SK-N-SH (cell line): ENCODE measurements around the gene B4GALNT2. TPM values are rescaled to one million over a fixed set of nuclear protein-coding genes. Genes with fewer than 3 reads are reported as not detected.
"Not testable (repeated sequence)": the region's sequence is repeated elsewhere in the genome, so short reads cannot be mapped to it uniquely, and the experiment has no call there.

Experiments
- CTCF ChIA-PET: fragments of 300-600, 350-600 bp; formaldehyde crosslinking; extraction: SDS; loops from one replicate; lab custom pipeline; 2021; lab: Yijun Ruan, JAX
- POLR2A ChIA-PET: fragments of 350-600 bp; sonication (Branson Sonifier 250); formaldehyde crosslinking; extraction: SDS; loops from one replicate; lab custom pipeline; 2020; ENCODE audit warnings: antibody characterized with exemption, inconsistent platforms; lab: Yijun Ruan, JAX
- DNase-seq: peaks from one replicate; pipeline ENCODE4 v3.0.0; 2012
- H2AFZ ChIP-seq: fragments of 200-600 bp; sonication (generic); 2 replicates; pipeline ENCODE4 v1.8.1; 2016; ENCODE audit warnings: antibody characterized with exemption, mild to moderate bottlenecking, low read depth
- H3F3A ChIP-seq: fragments of 200-600 bp; sonication (generic); replicated peaks from 2 replicates; pipeline ENCODE3; 2016; ENCODE audit warnings: antibody characterized with exemption, mild to moderate bottlenecking; ENCODE audit not compliant: insufficient read depth
- H3K27ac ChIP-seq, 2 experiments: fragments of 200-500 bp in 1 of 2; fragments of 200-600 bp in 1 of 2; sonication (Bioruptor generic) in 1 of 2; sonication (generic), shearing (Covaris generic) in 1 of 2; 2 replicates each; pipeline versions ENCODE4 v1.5.1 to v1.6.1; 2014 to 2016; ENCODE audit warnings: low read depth in 2 of 2, inconsistent platforms in 1 of 2, low read length in 1 of 2, mild to moderate bottlenecking in 1 of 2, mixed read lengths in 1 of 2
- H3K27me3 ChIP-seq: fragments of 200-600 bp; sonication (generic), shearing (Covaris generic); 2 replicates; pipeline ENCODE4 v1.6.1; 2016; ENCODE audit warnings: mixed run types; ENCODE audit not compliant: insufficient read depth
- H3K36me3 ChIP-seq, 2 experiments: fragments of 200-500 bp in 1 of 2; fragments of 200-600 bp in 1 of 2; sonication (Bioruptor generic) in 1 of 2; sonication (generic) in 1 of 2; replicated peaks in 1 of 2; 2 replicates each; pipeline versions ENCODE3 to v1.5.1; 2014 to 2016; ENCODE audit warnings: low read length in 1 of 2, mild to moderate bottlenecking in 1 of 2; ENCODE audit not compliant: insufficient read depth in 2 of 2, control insufficient read depth in 1 of 2
- H3K4me1 ChIP-seq, 2 experiments: fragments of 200-500 bp in 1 of 2; fragments of 200-600 bp in 1 of 2; sonication (Bioruptor generic) in 1 of 2; sonication (generic), shearing (Covaris generic) in 1 of 2; 2 replicates each; pipeline versions ENCODE4 v1.5.1 to v1.6.1; 2014 to 2016; ENCODE audit warnings: low read depth in 1 of 2, low read length in 1 of 2, mixed run types in 1 of 2; ENCODE audit not compliant: insufficient read depth in 2 of 2, control insufficient read depth in 1 of 2
- H3K4me2 ChIP-seq: fragments of 200-600 bp; sonication (generic), shearing (Covaris generic); 2 replicates; pipeline ENCODE4 v1.6.1; 2017; ENCODE audit warnings: mixed run types
- H3K4me3 ChIP-seq, 2 experiments: fragments of 200-500 bp in 1 of 2; fragments of 200-600 bp in 1 of 2; sonication (Bioruptor generic) in 1 of 2; sonication (generic), shearing (Covaris generic) in 1 of 2; 2 replicates each; pipeline versions ENCODE4 v1.5.1 to v1.8.1; 2014 to 2016; ENCODE audit warnings: low read depth in 2 of 2, inconsistent platforms in 1 of 2, low read length in 1 of 2, mild to moderate bottlenecking in 1 of 2, mixed read lengths in 1 of 2, moderate library complexity in 1 of 2
- H3K79me2 ChIP-seq: fragments of 200-600 bp; sonication (generic); 2 replicates; pipeline ENCODE4 v1.8.1; 2017; ENCODE audit warnings: mild to moderate bottlenecking; ENCODE audit not compliant: insufficient read depth
- H3K9ac ChIP-seq: fragments of 200-600 bp; sonication (generic); 2 replicates; pipeline ENCODE4 v1.6.1; 2017; ENCODE audit warnings: mixed run types
- H3K9me2 ChIP-seq: fragments of 200-600 bp; sonication (generic); 2 replicates; pipeline ENCODE4 v1.6.1; 2017; ENCODE audit warnings: mixed run types
- H3K9me3 ChIP-seq: fragments of 200-600 bp; sonication (generic); 2 replicates; pipeline ENCODE4 v1.6.1; 2017; ENCODE audit warnings: mixed run types, mild to moderate bottlenecking, moderate library complexity
- H4K20me1 ChIP-seq: fragments of 200-600 bp; sonication (generic); 2 replicates; pipeline ENCODE4 v1.6.1; 2017; ENCODE audit warnings: mild to moderate bottlenecking, mixed run types; ENCODE audit not compliant: insufficient read depth
- EZH2phosphoT487 ChIP-seq: fragments of 200-600 bp; sonication (generic); IDR thresholded peaks from 2 replicates; pipeline ENCODE4 v1.6.1; 2017; ENCODE audit warnings: low read depth, mixed run types, mild to moderate bottlenecking, antibody characterized with exemption, moderate library complexity, borderline replicate concordance
- FOXM1 ChIP-seq: IDR thresholded peaks from 2 replicates; pipeline ENCODE4 v1.4.0; 2012; ENCODE audit warnings: low read depth, mild to moderate bottlenecking
- GABPA ChIP-seq: IDR thresholded peaks from 2 replicates; pipeline ENCODE4 v1.4.0; 2012; ENCODE audit warnings: low read depth, mild to moderate bottlenecking
- JUND ChIP-seq: IDR thresholded peaks from 2 replicates; pipeline ENCODE4 v1.4.0; 2012
- MAX ChIP-seq: IDR thresholded peaks from 2 replicates; pipeline ENCODE4 v1.4.0; 2012; ENCODE audit warnings: low read depth
- MEF2A ChIP-seq: IDR thresholded peaks from 2 replicates; pipeline ENCODE4 v1.4.0; 2012; ENCODE audit warnings: low read depth, borderline replicate concordance
- NFIC ChIP-seq: IDR thresholded peaks from 2 replicates; pipeline ENCODE4 v1.4.0; 2012; ENCODE audit warnings: borderline replicate concordance
- NRF1 ChIP-seq: IDR thresholded peaks from 2 replicates; pipeline ENCODE4 v1.6.1; 2012; ENCODE audit warnings: low read depth, mild to moderate bottlenecking, low read length
- POLR2AphosphoS5 ChIP-seq: IDR thresholded peaks from 2 replicates; pipeline ENCODE4 v1.6.1; 2012; ENCODE audit warnings: low read depth, low read length
- RAD21 ChIP-seq: IDR thresholded peaks from 2 replicates; pipeline ENCODE4 v1.6.1; 2012; ENCODE audit warnings: mild to moderate bottlenecking, low read length
- TAF1 ChIP-seq: IDR thresholded peaks from 2 replicates; pipeline ENCODE4 v1.6.1; 2012; ENCODE audit warnings: low read depth, mild to moderate bottlenecking, low read length, moderate library complexity, borderline replicate concordance
- TCF12 ChIP-seq: IDR thresholded peaks from 2 replicates; pipeline ENCODE4 v1.4.0; 2012
- TEAD4 ChIP-seq: IDR thresholded peaks from 2 replicates; pipeline ENCODE4 v1.4.0; 2012; ENCODE audit warnings: mild to moderate bottlenecking, borderline replicate concordance; ENCODE audit not compliant: insufficient read depth
- USF1 ChIP-seq: IDR thresholded peaks from 2 replicates; pipeline ENCODE4 v1.4.0; 2012; ENCODE audit warnings: low read depth, borderline replicate concordance
- USF2 ChIP-seq: fragments of 150-350 bp; IDR thresholded peaks from 2 replicates; pipeline ENCODE4 v1.6.1; 2017; ENCODE audit warnings: antibody characterized with exemption, low read length, low read depth, borderline replicate concordance
- WGBS: methylation state at CpG from one replicate; pipeline ENCODE4 v1.1.6; 2017; ENCODE audit warnings: low lambda C conversion rate; 5-methylcytosine and 5-hydroxymethylcytosine counted together
- polyA plus RNA-seq, 3 experiments: library from polyadenylated mRNA; depleted of rRNA; stranded (reverse); fragments of >200 nt; gene quantifications; 2 replicates each; pipeline ENCODE4 v1.2.3, GENCODE V29; 2012
- TF ChIP-seq, protein P1 (sequence below): fragments of 200-600 bp; sonication (generic); IDR thresholded peaks from 2 replicates; pipeline ENCODE4 v1.6.1; 2017; ENCODE audit warnings: antibody characterized with exemption, mild to moderate bottlenecking, moderate library complexity

The B4GALNT2 gene
- polyA plus RNA-seq, 1 of the 3 experiments (the other 2 are of a cell fraction) = not detected

- DNase-seq = no peak
- POLR2A ChIA-PET = no interaction called here
- CTCF ChIA-PET = no interaction called here
Observed at GRCh38 chr17:49136335-49136734, 3.8 kb downstream of the B4GALNT2 start.

GRCh38 chr17:49145654-49146053 is 13.1 kb downstream of the B4GALNT2 start:
- H4K20me1 ChIP-seq, DNase-seq, CTCF ChIA-PET, H3K9ac ChIP-seq, H3K4me2 ChIP-seq, POLR2A ChIA-PET, H3K4me1 ChIP-seq, H3K9me3 ChIP-seq, H2AFZ ChIP-seq, H3K27ac ChIP-seq, H3K79me2 ChIP-seq, H3K36me3 ChIP-seq, H3K4me3 ChIP-seq, H3K9me2 ChIP-seq: not testable (repeated sequence)
- peaks cover 40% of the 10 kb centered on the region for H3K27me3 ChIP-seq
- WGBS = 35% methylated on average over 3 of the region's 3 CpGs
- peaks cover 18% of the 10 kb centered on the region for H3F3A ChIP-seq

More at GRCh38 chr17:49136335-49136734, 3.8 kb downstream of the B4GALNT2 start:
- H3K4me3 ChIP-seq = no peak overlapping the region
- no peaks in the 10 kb centered on the region for H3K36me3 ChIP-seq
- H3K9me2 ChIP-seq = no peaks in the 10 kb centered on the region
- no peak overlapping the region for H3K9ac ChIP-seq
- no peaks in the 10 kb centered on the region for H4K20me1 ChIP-seq
- TF ChIP-seq NFIC (no peak), RAD21 (no peak), TEAD4 (no peak), USF1 (no peak), GABPA (no peak), NRF1 (no peak), TCF12 (no peak), EZH2phosphoT487 (no peak), MEF2A (no peak), TAF1 (no peak), MAX (no peak)
- no peak overlapping the region for H3K4me2 ChIP-seq
- peaks cover 87% of the 10 kb centered on the region for H3K27me3 ChIP-seq
- 78% methylated on average over 4 of the region's 4 CpGs for WGBS
- H3K79me2 ChIP-seq = no peaks in the 10 kb centered on the region
- no peak overlapping the region for H2AFZ ChIP-seq
- no peak overlapping the region for H3K27ac ChIP-seq
- H3K4me1 ChIP-seq = no peaks in the 10 kb centered on the region
- no peaks in the 10 kb centered on the region for H3K9me3 ChIP-seq
- H3F3A ChIP-seq = no peaks in the 10 kb centered on the region

GRCh38 chr17:49146620-49147306 is 14.2 kb downstream of the B4GALNT2 start:
- Histone ChIP-seq H3K27ac (peak overlapping the region in 1 of 2 experiments; percentile 73; a peak in 2 of 4 replicates), H2AFZ (no peak overlapping the region), H3K79me2 (no peaks in the 10 kb centered on the region), H3K9me3 (no peaks in the 10 kb centered on the region), H3K4me2 (peak overlapping the region; percentile 17; the same call in 1 of the 2 replicates), H3F3A (peaks cover 18% of the 10 kb centered on the region), H3K36me3 (no peaks in the 10 kb centered on the region), H3K9ac (no peak overlapping the region), H3K4me3 (no peak overlapping the region), H4K20me1 (no peaks in the 10 kb centered on the region), H3K4me1 (peaks cover 0 to 9% of the 10 kb centered on the region in 2 experiments; a peak in 1 of 4 replicates), H3K27me3 (peaks cover 34% of the 10 kb centered on the region), H3K9me2 (no peaks in the 10 kb centered on the region)
- DNase-seq = no peak
- CTCF ChIA-PET = interaction anchor here (1.4 kb wide), 1 partner anchor 423 kb away, joined by 3 read pairs; no protein-coding TSS in a partner anchor
- 3% methylated on average over 3 of the region's 3 CpGs for whole genome bisulfite sequencing
- POLR2A ChIA-PET = no interaction called here
- TF ChIP-seq MAX (peak; percentile 70), TCF12 (peak; percentile 97), TEAD4 (peak; percentile 95), POLR2AphosphoS5 (peak; percentile 80; the same call in 1 of the 2 replicates), JUND (peak; percentile 98), MEF2A (peak; percentile 59; the same call in 1 of the 2 replicates), NRF1 (no peak), USF2 (no peak), NFIC (peak; percentile 67), FOXM1 (0 out of 2 replicates have a peak, but pooled peaks have one; percentile 18)
- TF ChIP-seq, protein P1, sequence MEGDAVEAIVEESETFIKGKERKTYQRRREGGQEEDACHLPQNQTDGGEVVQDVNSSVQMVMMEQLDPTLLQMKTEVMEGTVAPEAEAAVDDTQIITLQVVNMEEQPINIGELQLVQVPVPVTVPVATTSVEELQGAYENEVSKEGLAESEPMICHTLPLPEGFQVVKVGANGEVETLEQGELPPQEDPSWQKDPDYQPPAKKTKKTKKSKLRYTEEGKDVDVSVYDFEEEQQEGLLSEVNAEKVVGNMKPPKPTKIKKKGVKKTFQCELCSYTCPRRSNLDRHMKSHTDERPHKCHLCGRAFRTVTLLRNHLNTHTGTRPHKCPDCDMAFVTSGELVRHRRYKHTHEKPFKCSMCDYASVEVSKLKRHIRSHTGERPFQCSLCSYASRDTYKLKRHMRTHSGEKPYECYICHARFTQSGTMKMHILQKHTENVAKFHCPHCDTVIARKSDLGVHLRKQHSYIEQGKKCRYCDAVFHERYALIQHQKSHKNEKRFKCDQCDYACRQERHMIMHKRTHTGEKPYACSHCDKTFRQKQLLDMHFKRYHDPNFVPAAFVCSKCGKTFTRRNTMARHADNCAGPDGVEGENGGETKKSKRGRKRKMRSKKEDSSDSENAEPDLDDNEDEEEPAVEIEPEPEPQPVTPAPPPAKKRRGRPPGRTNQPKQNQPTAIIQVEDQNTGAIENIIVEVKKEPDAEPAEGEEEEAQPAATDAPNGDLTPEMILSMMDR = no peak
